Measurements from ENCODE around the gene THUMPD1.

DNA sequence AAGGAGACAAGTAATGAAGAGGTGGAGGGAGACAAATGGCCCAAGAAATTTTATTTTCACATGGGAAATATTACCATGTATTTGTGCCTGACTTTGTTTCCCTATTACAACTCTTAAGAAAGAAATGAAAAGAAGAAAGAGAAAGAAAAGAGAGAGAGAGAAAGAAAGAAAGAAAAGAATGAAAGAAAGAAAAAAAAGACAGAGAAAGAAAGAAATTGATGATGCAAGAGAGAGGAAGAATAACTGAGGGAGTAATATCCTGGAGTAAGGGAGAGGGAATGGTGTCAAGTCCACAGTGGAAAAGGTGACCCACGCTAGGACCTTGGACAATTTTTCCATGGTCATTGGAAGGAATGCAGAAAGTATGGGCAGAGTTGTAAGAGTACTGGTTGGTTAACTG lies 12.1 kb upstream of the THUMPD1 start:
- TF ChIP-seq, protein P1, sequence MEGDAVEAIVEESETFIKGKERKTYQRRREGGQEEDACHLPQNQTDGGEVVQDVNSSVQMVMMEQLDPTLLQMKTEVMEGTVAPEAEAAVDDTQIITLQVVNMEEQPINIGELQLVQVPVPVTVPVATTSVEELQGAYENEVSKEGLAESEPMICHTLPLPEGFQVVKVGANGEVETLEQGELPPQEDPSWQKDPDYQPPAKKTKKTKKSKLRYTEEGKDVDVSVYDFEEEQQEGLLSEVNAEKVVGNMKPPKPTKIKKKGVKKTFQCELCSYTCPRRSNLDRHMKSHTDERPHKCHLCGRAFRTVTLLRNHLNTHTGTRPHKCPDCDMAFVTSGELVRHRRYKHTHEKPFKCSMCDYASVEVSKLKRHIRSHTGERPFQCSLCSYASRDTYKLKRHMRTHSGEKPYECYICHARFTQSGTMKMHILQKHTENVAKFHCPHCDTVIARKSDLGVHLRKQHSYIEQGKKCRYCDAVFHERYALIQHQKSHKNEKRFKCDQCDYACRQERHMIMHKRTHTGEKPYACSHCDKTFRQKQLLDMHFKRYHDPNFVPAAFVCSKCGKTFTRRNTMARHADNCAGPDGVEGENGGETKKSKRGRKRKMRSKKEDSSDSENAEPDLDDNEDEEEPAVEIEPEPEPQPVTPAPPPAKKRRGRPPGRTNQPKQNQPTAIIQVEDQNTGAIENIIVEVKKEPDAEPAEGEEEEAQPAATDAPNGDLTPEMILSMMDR (IDR thresholded peaks at IDR 0.05), result no peak
- TF ChIP-seq POLR2A (IDR thresholded peaks at IDR 0.05), result no peak
